GM12878 (cell line): ENCODE measurements around the gene ISLR2. TPM values are rescaled to one million over a fixed set of nuclear protein-coding genes. Genes with fewer than 3 reads are reported as not detected.

Source experiments
- ATAC-seq: fragments of 200-7000 bp; cut with Tn5 transposase; 3 replicates; pipeline ENCODE4 v1.9.1; 2020; ENCODE audit warnings: mild to moderate bottlenecking, moderate library complexity
- BruUV-seq: library from RNA; stranded (reverse); fragments of 400-500 nt; replicated peaks from 2 replicates; lab custom pipeline; 2021; lab: Mats Ljungman, UMichigan
- CTCF ChIA-PET: fragments of 300-600 bp; sonication (Branson Sonifier 250); formaldehyde crosslinking; extraction: SDS; loops from one replicate; lab custom pipeline; 2021; ENCODE audit warnings: inconsistent platforms; lab: Yijun Ruan, JAX
- POLR2A ChIA-PET: fragments of 350-600 bp; formaldehyde crosslinking; extraction: SDS; loops from one replicate; lab custom pipeline; 2021; ENCODE audit warnings: inconsistent platforms; lab: Charles Lee
- RAD21 ChIA-PET: fragments of 300-600 bp; sonication (Branson Sonifier 250); formaldehyde crosslinking; loops from one replicate; lab custom pipeline; 2023; ENCODE audit warnings: antibody characterized with exemption; ENCODE audit not compliant: unreplicated experiment; lab: Charles Lee
- SMC1A ChIA-PET: fragments of 300-600 bp; sonication (Branson Sonifier 250); formaldehyde crosslinking; loops from one replicate; lab custom pipeline; 2023; ENCODE audit not compliant: unreplicated experiment, uncharacterized antibody; lab: Charles Lee
- DNase-seq: peaks from one replicate; pipeline ENCODE4 v3.0.0-alpha.2; 2011; ENCODE audit warnings: low read depth, low spot score
- FAIRE-seq: peaks from 3 replicates; lab custom pipeline; 2011; peaks lifted over from hg19 to GRCh38; lab: Jason Lieb, UNC
- H2AFZ ChIP-seq: 2 replicates; pipeline ENCODE4 v1.6.0; 2011; ENCODE audit warnings: low read depth, low read length, control low read depth; ENCODE audit not compliant: control insufficient read depth
- H3K27ac ChIP-seq: 2 replicates; pipeline ENCODE4 v1.5.1; 2011; ENCODE audit warnings: control low read depth; ENCODE audit not compliant: control insufficient read depth, insufficient read depth
- H3K27me3 ChIP-seq, 2 experiments: replicated peaks in 1 of 2; 2 replicates each; pipeline versions ENCODE4 v1.6.0 to v1.6.1; 2011; ENCODE audit warnings: low read length in 1 of 2; ENCODE audit not compliant: control insufficient read depth in 2 of 2, insufficient read depth in 2 of 2
- H3K36me3 ChIP-seq, 2 experiments: 2 replicates each; pipeline ENCODE4 v1.5.1; 2011; ENCODE audit warnings: low read length in 1 of 2; ENCODE audit not compliant: control insufficient read depth in 2 of 2, insufficient read depth in 2 of 2
- H3K4me1 ChIP-seq: 2 replicates; pipeline ENCODE4 v1.6.1; 2011; ENCODE audit warnings: mild to moderate bottlenecking, low read length, moderate library complexity, mixed read lengths; ENCODE audit not compliant: control insufficient read depth, insufficient read depth
- H3K4me2 ChIP-seq: 2 replicates; pipeline ENCODE4 v1.6.0; 2011; ENCODE audit warnings: control low read depth; ENCODE audit not compliant: control insufficient read depth, insufficient read depth
- H3K4me3 ChIP-seq: fragments of 200-600 bp; sonication (generic); 2 replicates; pipeline ENCODE4 v1.5.1; 2016
- H3K79me2 ChIP-seq: 2 replicates; pipeline ENCODE4 v1.6.0; 2011; ENCODE audit warnings: low read length; ENCODE audit not compliant: control insufficient read depth, insufficient read depth
- H3K9ac ChIP-seq: 2 replicates; pipeline ENCODE4 v1.8.0; 2011; ENCODE audit warnings: low read length, control low read depth, mixed read lengths; ENCODE audit not compliant: control insufficient read depth, insufficient read depth
- H3K9me3 ChIP-seq: replicated peaks from 3 replicates; pipeline ENCODE4 v1.5.1; 2011; ENCODE audit warnings: mild to moderate bottlenecking, low read length; ENCODE audit not compliant: control insufficient read depth, insufficient read depth
- H4K20me1 ChIP-seq: 2 replicates; pipeline ENCODE4 v1.6.0; 2011; ENCODE audit not compliant: control insufficient read depth, insufficient read depth
- MEF2A ChIP-seq: IDR thresholded peaks from 2 replicates; pipeline ENCODE4 v1.6.1; 2011; ENCODE audit warnings: low read depth, mild to moderate bottlenecking, low read length, moderate library complexity; ENCODE audit not compliant: insufficient read depth
- NFXL1 ChIP-seq: fragments of 450-650 bp; IDR thresholded peaks from 2 replicates; pipeline ENCODE4 v1.6.1; 2017; ENCODE audit warnings: antibody characterized with exemption, mild to moderate bottlenecking, borderline replicate concordance
- NKRF ChIP-seq: fragments of 450-650 bp; conservative IDR thresholded peaks from 2 replicates; pipeline ENCODE4 v1.6.1; 2017; ENCODE audit warnings: mild to moderate bottlenecking, moderate library complexity
- POU2F2 ChIP-seq: IDR thresholded peaks from 3 replicates; pipeline ENCODE4 v1.6.1; 2011; ENCODE audit warnings: low read depth, mild to moderate bottlenecking, low read length, borderline replicate concordance
- YBX1 ChIP-seq: fragments of 450-650 bp; IDR thresholded peaks from 2 replicates; pipeline ENCODE4 v1.6.1; 2016; ENCODE audit warnings: antibody characterized with exemption
- YY1 ChIP-seq: IDR thresholded peaks from 2 replicates; pipeline ENCODE4 v1.6.1; 2011; ENCODE audit warnings: low read depth, mild to moderate bottlenecking, low read length
- WGBS: methylation state at CpG from one replicate; pipeline ENCODE4 v1.1.6; 2016; ENCODE audit warnings: low lambda C conversion rate; ENCODE audit not compliant: insufficient replicate concordance, insufficient coverage; ENCODE audit errors: missing lambda C conversion rate; 5-methylcytosine and 5-hydroxymethylcytosine counted together
- in situ Hi-C: fragments of 300-500 bp; cut with MboI; formaldehyde crosslinking; loops from 9 replicates; pipeline ENCODE4 v1.14.3; 2018; ENCODE audit warnings: mixed read lengths
- intact Hi-C: fragments of 100-400 bp; cut with micrococcal nuclease; formaldehyde crosslinking; loops from one replicate; pipeline ENCODE4 v1.14.2; 2022; ENCODE audit not compliant: unreplicated experiment
- polyA plus RNA-seq, 11 experiments: library from polyadenylated mRNA; depleted of rRNA in 4 of 11; unstranded in 6 of 11; stranded (reverse) in 5 of 11; fragments of >200 nt; fragmentation: Nextera tagmentation in 4 of 11; fragmentation: Illumina TruSeq in 1 of 11; extraction: Ambion mirVana in 4 of 11; extraction: Trizol in 1 of 11; gene quantifications; 1 replicate in 1 of 11; 2 replicates in 10 of 11; pipeline versions ENCODE4 v1.2.1 to v1.2.3, GENCODE V29; 2011 to 2016; ENCODE audit warnings: inconsistent platforms in 2 of 11, missing spikeins in 2 of 11, low read depth in 1 of 11
- total RNA-seq, 4 experiments: library from RNA; depleted of rRNA in 3 of 4; stranded (reverse); fragments of >200 nt in 3 of 4; fragmentation: Illumina TruSeq in 1 of 4; extraction: Trizol in 1 of 4; gene quantifications; 2 replicates each; pipeline versions ENCODE4 v1.2.1 to v1.2.3, GENCODE V29; 2013 to 2021
- TF ChIP-seq, protein P1 (sequence below): IDR thresholded peaks from 2 replicates; pipeline ENCODE4 v1.6.1; 2011; ENCODE audit warnings: borderline replicate concordance, low read depth, mild to moderate bottlenecking, moderate library complexity, low read length; ENCODE audit not compliant: insufficient read depth, poor library complexity, severe bottlenecking
- TF ChIP-seq, protein P2 (sequence below): fragments of 450-650 bp; IDR thresholded peaks from 2 replicates; pipeline ENCODE4 v1.6.1; 2018; ENCODE audit warnings: borderline replicate concordance, mild to moderate bottlenecking; ENCODE audit not compliant: partially characterized antibody

ISLR2 gene
- total and polyA plus RNA-seq, 10 of the 15 experiments (the other 5 are each of a cell fraction or from before 2014, with no cell fraction given): 0.04 to 0.21 (median 0.07) TPM; not detected in 4

DNA sequence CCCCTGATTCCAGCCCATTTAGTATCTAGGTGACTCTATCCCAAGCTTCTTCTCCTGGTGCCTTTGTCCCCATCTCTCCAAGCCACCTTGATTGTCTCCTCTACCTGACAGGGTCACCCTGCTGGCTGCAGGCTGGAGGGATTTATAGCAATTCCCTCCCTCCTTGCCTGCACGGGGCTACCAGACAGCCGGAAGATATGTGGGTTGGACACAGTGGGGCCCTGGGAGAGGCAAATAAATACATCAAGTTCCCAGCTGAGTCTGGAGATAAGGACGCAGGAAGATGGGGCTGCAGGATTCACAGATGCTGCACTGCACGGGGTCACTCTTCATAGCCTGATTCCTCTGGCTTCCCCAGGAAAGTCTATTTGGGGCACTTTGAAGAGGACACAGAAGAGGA lies 9.3 kb upstream of the ISLR2 start:
- WGBS: 34% methylated on average over 4 of the region's 4 CpGs
- H3K36me3 ChIP-seq: no peaks in the 10 kb centered on the region
- DNase-seq (no peak), ATAC-seq (no peak), FAIRE-seq (no peak)
- no peaks in the 10 kb centered on the region for H3K9me3 ChIP-seq
- no TSS peak for BruUV-seq
- ChIA-PET CTCF (no interaction called here), POLR2A (no interaction called here), RAD21 (no interaction called here), SMC1A (no interaction called here)
- intact Hi-C loops: no loop called here
- TF ChIP-seq POU2F2: no peak
- H3K27ac ChIP-seq: no peak overlapping the region
- in situ Hi-C loops: loop anchor here (5.0 to 10.0 kb wide), 2 partner anchors 186 to 1154 kb away; no protein-coding TSS in a partner anchor
- peaks cover 20% of the 10 kb centered on the region for H3K4me1 ChIP-seq
- no peak overlapping the region for H3K9ac ChIP-seq
- no peaks in the 10 kb centered on the region for H4K20me1 ChIP-seq
- peaks cover 0 to 1% of the 10 kb centered on the region in 2 experiments; a peak in 2 of 4 replicates for H3K27me3 ChIP-seq
- no peak overlapping the region for H3K4me2 ChIP-seq
- no peaks in the 10 kb centered on the region for H3K79me2 ChIP-seq
- H3K4me3 ChIP-seq: no peak overlapping the region
- H2AFZ ChIP-seq: no peak overlapping the region

GRCh38 chr15:74121858-74122257 lies 8.5 kb upstream of the ISLR2 start:
- BruUV-seq: no TSS peak
- Histone ChIP-seq H3K4me1 (peaks cover 20% of the 10 kb centered on the region), H3K9ac (no peak overlapping the region), H3K27me3 (peaks cover 0 to 1% of the 10 kb centered on the region in 2 experiments; a peak in 2 of 4 replicates), H3K36me3 (no peaks in the 10 kb centered on the region), H3K4me3 (no peak overlapping the region), H3K4me2 (peak overlapping the region; percentile 70; the same call in 1 of the 2 replicates), H2AFZ (no peak overlapping the region), H3K79me2 (no peaks in the 10 kb centered on the region), H4K20me1 (no peaks in the 10 kb centered on the region), H3K9me3 (no peaks in the 10 kb centered on the region), H3K27ac (no peak overlapping the region)
- intact Hi-C loops (no loop called here), in situ Hi-C loops (loop anchor here (5.0 to 10.0 kb wide), 2 partner anchors 185 to 1153 kb away; no protein-coding TSS in a partner anchor)
- DNase-seq (no peak), ATAC-seq (no peak; the same call in 2 of the 3 replicates), FAIRE-seq (no peak)
- ChIA-PET POLR2A (no interaction called here), CTCF (interaction anchor here (0.8 to 2.3 kb wide), 4 partner anchors 149 to 199 kb away, joined by 3 to 19 read pairs (median 5); no protein-coding TSS in a partner anchor), RAD21 (interaction anchor here (1.6 kb wide), 1 partner anchor 186 kb away, joined by 4 read pairs; no protein-coding TSS in a partner anchor), SMC1A (interaction anchor here (0.9 to 1.1 kb wide), 2 partner anchors 73 to 186 kb away, joined by 3 to 4 read pairs; no protein-coding TSS in a partner anchor)
- 53% methylated on average over 6 of the region's 6 CpGs for WGBS
- TF ChIP-seq NFXL1: no peak
- TF ChIP-seq YY1: no peak
- TF ChIP-seq, protein P1, sequence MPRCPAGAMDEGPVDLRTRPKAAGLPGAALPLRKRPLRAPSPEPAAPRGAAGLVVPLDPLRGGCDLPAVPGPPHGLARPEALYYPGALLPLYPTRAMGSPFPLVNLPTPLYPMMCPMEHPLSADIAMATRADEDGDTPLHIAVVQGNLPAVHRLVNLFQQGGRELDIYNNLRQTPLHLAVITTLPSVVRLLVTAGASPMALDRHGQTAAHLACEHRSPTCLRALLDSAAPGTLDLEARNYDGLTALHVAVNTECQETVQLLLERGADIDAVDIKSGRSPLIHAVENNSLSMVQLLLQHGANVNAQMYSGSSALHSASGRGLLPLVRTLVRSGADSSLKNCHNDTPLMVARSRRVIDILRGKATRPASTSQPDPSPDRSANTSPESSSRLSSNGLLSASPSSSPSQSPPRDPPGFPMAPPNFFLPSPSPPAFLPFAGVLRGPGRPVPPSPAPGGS: no peak
- TF ChIP-seq MEF2A: no peak
- TF ChIP-seq, protein P2, sequence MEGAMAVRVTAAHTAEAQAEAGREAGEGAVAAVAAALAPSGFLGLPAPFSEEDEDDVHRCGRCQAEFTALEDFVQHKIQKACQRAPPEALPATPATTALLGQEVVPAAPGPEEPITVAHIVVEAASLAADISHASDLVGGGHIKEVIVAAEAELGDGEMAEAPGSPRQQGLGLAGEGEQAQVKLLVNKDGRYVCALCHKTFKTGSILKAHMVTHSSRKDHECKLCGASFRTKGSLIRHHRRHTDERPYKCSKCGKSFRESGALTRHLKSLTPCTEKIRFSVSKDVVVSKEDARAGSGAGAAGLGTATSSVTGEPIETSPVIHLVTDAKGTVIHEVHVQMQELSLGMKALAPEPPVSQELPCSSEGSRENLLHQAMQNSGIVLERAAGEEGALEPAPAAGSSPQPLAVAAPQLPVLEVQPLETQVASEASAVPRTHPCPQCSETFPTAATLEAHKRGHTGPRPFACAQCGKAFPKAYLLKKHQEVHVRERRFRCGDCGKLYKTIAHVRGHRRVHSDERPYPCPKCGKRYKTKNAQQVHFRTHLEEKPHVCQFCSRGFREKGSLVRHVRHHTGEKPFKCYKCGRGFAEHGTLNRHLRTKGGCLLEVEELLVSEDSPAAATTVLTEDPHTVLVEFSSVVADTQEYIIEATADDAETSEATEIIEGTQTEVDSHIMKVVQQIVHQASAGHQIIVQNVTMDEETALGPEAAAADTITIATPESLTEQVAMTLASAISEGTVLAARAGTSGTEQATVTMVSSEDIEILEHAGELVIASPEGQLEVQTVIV: no peak
- TF ChIP-seq YBX1: no peak
- TF ChIP-seq NKRF: no peak
